ENCODE data around the gene PFN3.

Gene PFN3

GRCh38 chr5:177359860-177360259, 40.6 kb downstream of the PFN3 start:
- no peak for DNase-seq (ENCODE audit: low read depth)

- no peak for DNase-seq (ENCODE audit: low read depth)
These were observed 41.0 kb downstream of the PFN3 start for GRCh38 chr5:177359451-177359851.

GRCh38 chr5:177358370-177358819, 42.1 kb downstream of the PFN3 start:
- no peak for DNase-seq (ENCODE audit: low read depth)

GRCh38 chr5:177357459-177358351, 42.8 kb downstream of the PFN3 start, which contains the start of gene RGS14:
RGS14 (plus strand) TSS chr5:177357924; CDS start chr5:177358025, 101 bp downstream.
- DNase-seq (ENCODE audit: low read depth): no peak

- DNase-seq (ENCODE audit: low read depth): no peak
These were observed 43.4 kb downstream of the PFN3 start for GRCh38 chr5:177357146-177357458.

DNA sequence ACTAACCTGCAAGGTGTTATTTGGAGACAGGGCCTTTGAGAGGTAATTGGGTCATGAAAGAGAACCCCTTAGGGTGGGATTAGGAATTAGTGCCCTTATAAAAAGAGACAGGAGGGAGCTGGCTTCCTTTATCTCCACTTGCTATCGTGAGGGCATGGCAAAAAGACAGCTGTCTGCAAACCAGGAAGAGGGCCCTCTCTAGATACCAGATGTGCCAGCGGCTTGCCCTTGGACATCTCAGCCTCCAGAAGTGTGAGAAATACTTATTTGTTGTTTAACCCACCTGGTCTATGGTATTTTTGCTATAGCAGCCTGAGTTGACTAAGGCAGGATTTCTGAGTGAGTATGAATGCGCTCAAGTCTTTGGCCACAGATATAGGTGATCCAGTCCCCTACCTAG, 43.7 kb downstream of the PFN3 start:
- DNase-seq (ENCODE audit: low read depth): no peak

DNA sequence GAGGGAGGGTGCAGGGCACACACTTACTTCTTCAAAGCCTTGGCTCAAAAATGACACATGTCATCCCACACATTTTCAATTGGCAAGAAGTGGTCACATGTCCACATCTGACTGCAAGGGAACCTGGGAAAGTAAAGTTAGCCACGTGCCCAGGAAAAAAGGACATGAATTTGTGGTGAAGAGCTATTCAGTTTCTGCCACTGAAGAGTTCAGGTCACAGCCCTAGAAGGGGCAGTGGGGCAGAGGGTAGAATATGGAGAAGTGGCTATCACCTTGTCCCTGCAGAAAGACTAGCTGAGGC, 44.6 kb downstream of the PFN3 start:
- no peak for DNase-seq (ENCODE audit: low read depth)

DNA sequence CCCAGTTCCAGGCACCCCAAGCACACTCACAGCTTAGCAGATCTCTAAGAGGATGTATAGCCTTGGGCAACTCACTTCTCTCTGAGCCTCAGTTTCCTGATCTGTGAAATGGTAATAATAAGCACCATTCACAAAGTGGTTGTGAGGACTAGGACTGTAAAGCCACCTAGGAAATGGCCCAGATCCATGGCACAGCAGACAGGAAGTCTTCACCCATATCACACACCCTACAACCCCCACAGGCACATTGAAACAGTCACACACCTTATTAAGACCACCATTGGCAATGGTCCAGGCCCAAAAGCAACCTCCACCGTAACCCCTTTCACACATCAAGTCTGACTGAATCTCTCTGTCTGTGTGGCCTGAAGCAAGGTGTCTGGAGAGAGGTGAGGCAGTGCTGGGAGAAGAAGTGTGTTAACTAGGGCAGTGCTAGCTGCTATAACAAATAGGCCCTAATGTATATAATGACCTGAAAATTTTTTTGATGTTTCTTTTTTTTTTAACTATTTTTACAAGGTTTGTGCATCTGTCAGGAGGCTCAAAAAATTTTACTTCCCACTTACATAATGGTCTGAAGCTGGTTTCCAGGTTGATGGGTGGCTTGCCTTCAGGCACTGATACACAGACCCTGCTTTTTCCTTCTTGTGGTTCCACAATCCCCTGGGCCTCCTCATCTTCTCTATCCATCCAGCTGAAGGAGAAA, 45.1 kb downstream of the PFN3 start:
- no peak for DNase-seq (ENCODE audit: low read depth)

GRCh38 chr5:177354711-177355110, 45.8 kb downstream of the PFN3 start:
- no peak for DNase-seq (ENCODE audit: low read depth)

GRCh38 chr5:177354256-177354655, 46.2 kb downstream of the PFN3 start:
- no peak for DNase-seq (ENCODE audit: low read depth)

- DNase-seq (ENCODE audit: low read depth): no peak
These were observed 47.4 kb downstream of the PFN3 start for GRCh38 chr5:177353093-177353492.

DNA sequence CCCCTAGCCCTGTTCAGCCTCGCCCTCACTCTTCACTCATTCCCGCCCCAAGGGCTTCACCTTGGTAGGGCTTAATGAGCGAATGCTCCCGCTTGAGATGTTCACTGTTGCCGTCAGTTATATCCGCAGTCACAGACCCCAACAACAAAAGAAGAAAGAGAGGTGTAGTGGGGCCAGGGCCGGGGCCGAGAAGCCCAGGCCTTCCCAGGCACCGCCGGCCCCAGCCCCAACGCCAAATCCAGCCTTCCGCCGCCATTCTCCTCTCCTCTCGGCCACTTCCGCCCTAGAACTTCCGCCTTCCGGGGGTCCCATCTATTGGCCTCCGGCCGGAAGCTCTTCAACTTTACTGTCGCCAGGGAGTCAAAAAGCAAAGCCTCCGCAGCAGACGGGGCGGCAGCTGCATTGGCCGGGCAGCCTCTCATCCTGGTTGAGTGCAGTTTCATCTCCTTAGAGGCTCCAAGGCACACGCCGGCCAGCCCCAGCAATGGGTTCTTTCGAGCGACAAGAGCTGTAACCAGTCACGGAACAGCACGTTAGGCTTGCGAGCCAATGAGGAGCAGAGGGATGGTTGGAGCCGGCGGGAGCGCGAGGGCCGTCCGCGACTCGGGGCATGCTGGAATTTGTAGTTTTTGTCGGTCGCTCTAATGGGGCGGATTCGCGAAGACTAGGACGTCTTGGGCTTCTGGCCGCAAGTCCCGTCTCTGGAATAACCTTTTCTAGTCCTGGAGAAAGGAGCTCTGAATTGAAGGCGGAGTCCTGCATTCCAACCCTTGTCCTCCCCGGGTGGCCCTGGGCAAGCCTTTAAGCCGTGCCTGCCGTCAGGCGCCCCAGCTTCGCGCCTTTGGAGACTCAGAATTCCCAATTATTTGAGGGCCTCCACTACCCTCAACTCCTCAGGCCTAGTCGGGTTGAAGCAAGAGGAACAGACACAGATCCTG, 48.8 kb downstream of the PFN3 start, which contains the start of gene LMAN2:
TSS of gene LMAN2 (minus strand) at position 277 of the 938 bp plus-strand sequence. CDS start at position 256, 21 bp downstream.
- DNase-seq (ENCODE audit: low read depth): peak; percentile 90

GRCh38 chr5:177350776-177351391, 49.6 kb downstream of the PFN3 start:
- DNase-seq (ENCODE audit: low read depth): no peak

All from GM04503 (cell line).